NOMO-1 treated with dmso at 0.1 percent for 144 hours (cell line): ENCODE results near the gene FAM209A.
A peak's percentile ranks its signal among the peaks of the same experiment; 100 is the strongest.
"Not testable (repeated sequence)": the region's sequence is repeated elsewhere in the genome, so short reads cannot be mapped to it uniquely, and the experiment has no call there.

Experiments
- DNase-seq: peaks from one replicate; lab custom pipeline; 2025; ENCODE audit not compliant: unreplicated experiment; lab: John Stamatoyannopoulos, UW

The FAM209A gene

GRCh38 chr20:56537997-56538396 is 13.5 kb downstream of the FAM209A start:
- DNase-seq: no peak

- no peak for DNase-seq
These were observed 15.9 kb downstream of the FAM209A start for GRCh38 chr20:56540415-56540814.

GRCh38 chr20:56542489-56543030 is 18.0 kb downstream of the FAM209A start:
- no peak for DNase-seq

- DNase-seq: no peak
These were observed 27.0 kb downstream of the FAM209A start for GRCh38 chr20:56551571-56551970.

GRCh38 chr20:56552911-56553629 is 28.5 kb downstream of the FAM209A start:
- peak; percentile 28 for DNase-seq

GRCh38 chr20:56554869-56555268 is 30.3 kb downstream of the FAM209A start:
- peak; percentile 90 for DNase-seq

GRCh38 chr20:56558968-56559367 is 34.4 kb downstream of the FAM209A start:
- no peak for DNase-seq

- not testable (repeated sequence) for DNase-seq
These were observed 40.0 kb downstream of the FAM209A start for GRCh38 chr20:56564526-56564925.

GRCh38 chr20:56565511-56565910 is 41.0 kb downstream of the FAM209A start:
- DNase-seq: no peak

GRCh38 chr20:56566621-56567020 is 42.1 kb downstream of the FAM209A start:
- DNase-seq: no peak

GRCh38 chr20:56570832-56571231 is 46.3 kb downstream of the FAM209A start:
- DNase-seq: no peak

- DNase-seq: no peak
These were observed 47.6 kb downstream of the FAM209A start for GRCh38 chr20:56572172-56572571.

- no peak for DNase-seq
These were observed 49.4 kb downstream of the FAM209A start for GRCh38 chr20:56573986-56574385.

- DNase-seq: no peak
These were observed 50.1 kb downstream of the FAM209A start for GRCh38 chr20:56574531-56575142.

- DNase-seq: no peak
These were observed 50.6 kb downstream of the FAM209A start for GRCh38 chr20:56575157-56575556.
